ENCODE data around the gene CHST2. TPM values are rescaled to one million over a fixed set of nuclear protein-coding genes. Genes with fewer than 3 reads are reported as not detected.

The CHST2 gene
- total RNA-seq, 1 donor from 2014 or later: 16.6 TPM

- Histone ChIP-seq H3K36me3 (no peaks in the 10 kb centered on the region), H3K4me1 (no peaks in the 10 kb centered on the region), H3K27ac (no peak overlapping the region), H3K9me3 (no peaks in the 10 kb centered on the region), H3K27me3 (no peaks in the 10 kb centered on the region), H3K4me3 (no peak overlapping the region)
- DNase-seq (ENCODE audit: low spot score in 2 of 2): no peak
- TF ChIP-seq CTCF (IDR thresholded peaks at IDR 0.05): no peak
- intact Hi-C loops (cut with DNase I): no loop called here
Measured at GRCh38 chr3:143092191-143092590, 27.4 kb upstream of the CHST2 start.

DNA sequence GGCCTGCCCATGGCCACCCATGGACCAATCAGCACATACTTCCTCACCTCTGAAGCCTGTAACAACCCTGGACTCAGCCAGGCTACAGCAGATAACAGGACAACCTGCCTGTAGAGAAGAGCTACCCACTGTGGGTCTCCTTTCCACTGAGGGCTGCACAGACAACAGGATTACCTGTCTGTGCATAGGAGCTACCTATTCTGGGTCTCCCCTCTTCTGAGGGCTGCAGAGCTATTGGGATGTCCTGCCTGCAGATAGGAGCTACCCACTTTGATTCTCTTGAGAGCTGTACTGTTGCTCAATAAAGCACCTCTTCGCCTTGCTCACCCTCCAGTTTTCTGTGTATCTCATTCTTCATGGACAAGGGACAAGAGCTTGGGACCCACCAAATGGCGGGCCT is 23.8 kb upstream of the CHST2 start:
- Histone ChIP-seq H3K36me3 (no peaks in the 10 kb centered on the region), H3K9me3 (no peaks in the 10 kb centered on the region), H3K4me1 (no peaks in the 10 kb centered on the region), H3K27me3 (no peaks in the 10 kb centered on the region), H3K4me3 (no peak overlapping the region), H3K27ac (no peak overlapping the region)
- TF ChIP-seq CTCF (IDR thresholded peaks at IDR 0.05): no peak
- intact Hi-C loops (cut with DNase I): no loop called here
- no peak for DNase-seq (ENCODE audit: low spot score in 2 of 2)

DNA sequence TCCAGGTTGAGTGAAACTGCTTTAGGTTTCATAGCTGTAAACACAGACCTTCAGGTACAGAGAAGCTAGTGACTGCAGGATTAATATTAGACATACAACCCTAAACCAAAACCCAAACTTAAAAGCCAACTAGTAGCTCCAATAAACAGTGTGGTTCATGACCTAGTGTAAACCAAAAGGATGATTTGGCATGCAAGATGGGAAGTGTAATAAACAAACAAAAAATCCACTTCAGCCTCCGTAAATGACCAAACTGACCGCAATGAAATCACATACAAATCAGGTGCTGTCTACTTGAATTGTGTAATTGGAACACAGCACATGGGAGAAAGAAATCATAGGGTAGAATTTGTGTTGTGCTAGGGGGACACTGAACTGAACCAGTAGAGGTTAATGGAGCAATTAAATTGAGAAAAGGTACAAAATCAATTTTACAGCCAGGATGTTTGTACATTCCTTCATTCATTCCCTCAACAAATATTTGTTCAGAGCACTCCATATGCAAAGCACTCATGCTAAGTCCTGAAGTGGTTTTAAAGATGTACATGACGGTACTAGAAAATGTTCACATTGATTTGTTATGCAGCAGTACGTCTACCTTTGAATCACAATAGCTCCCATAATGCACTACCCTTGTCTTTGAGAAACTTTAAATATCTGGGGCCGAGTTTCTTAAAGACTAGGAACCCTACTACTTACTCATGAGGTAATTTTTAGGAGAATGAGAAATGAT is 21.4 kb upstream of the CHST2 start:
- TF ChIP-seq CTCF (IDR thresholded peaks at IDR 0.05): no peak
- H3K27ac ChIP-seq: no peak overlapping the region
- H3K27me3 ChIP-seq: no peaks in the 10 kb centered on the region
- no peak overlapping the region for H3K4me3 ChIP-seq
- H3K4me1 ChIP-seq: no peaks in the 10 kb centered on the region
- intact Hi-C loops (cut with DNase I): no loop called here
- H3K36me3 ChIP-seq: no peaks in the 10 kb centered on the region
- DNase-seq (ENCODE audit: low spot score in 2 of 2): no peak
- no peaks in the 10 kb centered on the region for H3K9me3 ChIP-seq

DNA sequence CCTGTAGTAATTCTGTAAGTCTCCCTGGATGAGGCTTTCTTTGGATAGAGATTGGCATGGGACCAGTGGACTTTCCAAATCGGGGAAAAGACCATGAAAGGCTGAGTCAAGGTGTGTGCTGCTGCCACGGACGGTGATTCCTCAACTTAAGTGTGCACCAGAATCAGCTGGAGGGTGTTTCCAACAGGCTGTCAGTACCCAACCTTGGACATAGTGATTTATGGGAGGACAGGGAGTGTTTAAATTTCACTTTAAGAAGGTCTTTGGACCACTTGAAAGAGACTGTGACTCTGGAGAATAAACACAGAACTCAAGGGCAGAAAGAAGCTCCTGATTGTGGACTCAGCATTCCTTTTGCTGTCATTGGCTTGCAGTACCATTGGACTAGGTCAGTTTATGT is 20.4 kb upstream of the CHST2 start:
- Histone ChIP-seq H3K9me3 (peaks cover 0 to 1% of the 10 kb centered on the region in 2 donors), H3K27ac (no peak overlapping the region), H3K4me1 (no peaks in the 10 kb centered on the region), H3K27me3 (no peaks in the 10 kb centered on the region), H3K36me3 (no peaks in the 10 kb centered on the region), H3K4me3 (no peak overlapping the region)
- intact Hi-C loops (cut with DNase I): no loop called here
- TF ChIP-seq CTCF (IDR thresholded peaks at IDR 0.05): no peak
- DNase-seq (ENCODE audit: low spot score in 2 of 2): no peak

DNA sequence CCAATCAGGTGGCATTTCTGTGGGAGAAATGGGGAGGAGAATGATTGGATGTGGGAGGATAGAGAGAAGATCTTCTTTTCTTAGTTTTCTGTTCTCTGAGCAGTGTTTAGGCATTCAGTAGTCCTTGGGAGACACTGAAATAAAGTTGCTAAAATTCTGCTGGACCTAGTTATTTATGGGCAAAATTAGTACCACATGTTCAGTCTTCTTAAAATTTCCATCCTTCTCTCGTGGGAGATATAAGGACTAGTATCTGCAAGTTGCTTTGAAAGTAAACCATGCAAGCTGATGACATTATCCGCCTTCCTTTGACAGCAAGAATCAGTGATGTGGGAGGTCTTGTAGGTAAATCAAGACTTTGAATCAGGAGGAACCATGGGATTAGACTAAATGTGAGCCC is 19.9 kb upstream of the CHST2 start:
- TF ChIP-seq CTCF (IDR thresholded peaks at IDR 0.05): no peak
- H3K27ac ChIP-seq: no peak overlapping the region
- no peak overlapping the region for H3K4me3 ChIP-seq
- H3K27me3 ChIP-seq: no peaks in the 10 kb centered on the region
- intact Hi-C loops (cut with DNase I): no loop called here
- no peaks in the 10 kb centered on the region for H3K36me3 ChIP-seq
- peaks cover 0 to 3% of the 10 kb centered on the region in 2 donors for H3K9me3 ChIP-seq
- no peaks in the 10 kb centered on the region for H3K4me1 ChIP-seq
- DNase-seq (ENCODE audit: low spot score in 2 of 2): no peak

DNA sequence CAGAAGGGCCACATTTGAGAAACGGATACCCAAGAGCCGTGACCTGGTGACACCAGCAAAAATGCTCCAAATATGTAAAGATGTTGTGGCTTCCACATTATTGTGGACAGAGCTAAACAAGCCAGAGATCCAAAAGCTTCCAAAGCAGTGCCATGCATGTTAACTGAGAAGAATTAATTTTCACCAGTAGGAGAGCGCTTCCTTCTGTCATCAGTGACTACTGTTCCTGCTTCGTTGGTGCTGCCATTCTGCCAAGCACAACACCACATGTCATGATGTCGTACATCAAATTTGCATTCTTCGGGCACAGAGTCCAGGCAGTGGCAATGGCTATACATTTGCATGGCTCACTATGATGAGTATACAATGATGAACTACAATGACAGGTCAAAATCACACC is 19.1 kb upstream of the CHST2 start:
- H3K36me3 ChIP-seq: no peaks in the 10 kb centered on the region
- TF ChIP-seq CTCF (IDR thresholded peaks at IDR 0.05): no peak
- H3K27ac ChIP-seq: no peak overlapping the region
- no peak overlapping the region for H3K4me3 ChIP-seq
- no peaks in the 10 kb centered on the region for H3K4me1 ChIP-seq
- H3K27me3 ChIP-seq: no peaks in the 10 kb centered on the region
- intact Hi-C loops (cut with DNase I): no loop called here
- DNase-seq (ENCODE audit: low spot score in 2 of 2): no peak
- H3K9me3 ChIP-seq: peaks cover 2 to 11% of the 10 kb centered on the region in 2 donors

Measured in ascending aorta (tissue), 2 donors.